ENCODE data around the gene TCEAL9. TPM values are rescaled to one million over a fixed set of nuclear protein-coding genes. Genes with fewer than 3 reads are reported as not detected.
"Not testable (repeated sequence)": the region's sequence is repeated elsewhere in the genome, so short reads cannot be mapped to it uniquely, and the experiment has no call there.

TCEAL9 gene
- total RNA-seq, 6 experiments from 2014 or later, result 2.5 to 14.3 (median 9.1) TPM

DNA sequence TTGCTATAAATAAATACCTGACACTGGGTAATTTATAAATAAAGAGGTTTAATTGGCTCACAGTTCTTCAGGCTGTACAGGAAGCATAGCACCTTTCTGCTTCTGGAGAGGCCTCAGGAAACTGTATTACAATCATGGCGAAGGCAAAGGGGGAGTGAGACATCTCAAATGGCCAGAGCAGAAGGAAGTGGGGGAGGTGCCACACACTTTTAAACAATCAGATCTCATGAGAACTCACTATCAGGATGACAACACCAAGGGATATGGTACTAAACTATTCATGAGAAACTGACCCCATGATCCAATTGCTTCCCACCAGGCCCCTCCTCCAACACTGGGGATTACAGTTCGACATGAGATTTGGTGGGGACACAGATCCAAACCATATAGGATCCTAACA lies 11.7 kb upstream of the TCEAL9 start:
- TF ChIP-seq POLR2A (IDR thresholded peaks at IDR 0.05) (no peak), CTCF (IDR thresholded peaks at IDR 0.05) (no peak)
- H3K9me3 ChIP-seq, result no peaks in the 10 kb centered on the region
- H3K36me3 ChIP-seq, result no peaks in the 10 kb centered on the region
- WGBS (ENCODE audit: insufficient coverage, low coverage, low lambda C conversion rate, missing lambda C conversion rate), result 35% methylated on average over 2 of the region's 2 CpGs
- peaks cover 2 to 15% of the 10 kb centered on the region in 2 donors for H3K27me3 ChIP-seq
- H3K4me1 ChIP-seq, result no peaks in the 10 kb centered on the region
- no peak overlapping the region for H3K4me3 ChIP-seq
- H3K27ac ChIP-seq, result no peak overlapping the region
- DNase-seq (no peak), ATAC-seq (no peak)
- intact Hi-C loops (cut with DNase I), result loop anchor here in 1 of 2 donors (10.0 kb wide), 1 partner anchor 120 kb away; no protein-coding TSS in a partner anchor

DNA sequence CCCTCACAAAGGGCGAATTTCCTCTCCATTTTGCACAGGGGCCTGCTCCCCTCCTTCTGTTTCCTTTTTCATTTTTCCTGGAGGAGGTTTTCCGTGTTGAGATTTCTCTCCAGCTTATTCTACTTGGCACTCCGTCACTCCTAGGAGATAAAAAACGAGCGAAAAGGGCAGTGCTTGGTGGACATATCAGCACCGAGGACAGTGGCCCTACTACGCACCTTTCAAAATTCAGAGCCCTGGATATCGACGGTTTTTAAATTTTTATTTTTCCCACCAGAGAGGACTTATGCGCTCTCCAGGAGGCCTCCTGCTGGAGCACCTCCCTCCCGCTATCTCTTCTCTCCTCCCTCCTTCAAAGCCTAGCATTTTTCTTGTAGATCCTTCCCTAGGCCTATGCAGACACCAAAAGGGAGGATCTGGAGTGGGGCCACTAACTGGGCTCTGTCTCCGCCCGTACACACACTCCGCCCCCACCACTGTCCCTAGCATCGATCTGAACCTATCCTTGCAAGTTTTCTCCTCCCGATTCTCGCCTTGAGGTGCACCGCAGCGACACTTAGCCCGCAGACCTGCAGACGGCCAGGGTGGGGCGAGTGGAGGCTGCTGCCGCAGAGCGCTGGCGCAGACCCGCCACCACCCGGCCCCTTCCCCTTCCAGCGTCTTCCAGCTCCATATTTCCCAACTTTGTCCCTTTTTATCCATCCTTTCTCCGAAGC lies 8.5 kb upstream of the TCEAL9 start:
- Histone ChIP-seq H3K9me3 (no peaks in the 10 kb centered on the region), H3K36me3 (no peaks in the 10 kb centered on the region), H3K4me1 (no peaks in the 10 kb centered on the region), H3K4me3 (no peak overlapping the region), H3K27ac (no peak overlapping the region), H3K27me3 (peaks cover 8 to 19% of the 10 kb centered on the region in 2 donors)
- ATAC-seq, result no peak
- intact Hi-C loops (cut with DNase I), result loop anchor here in 1 of 2 donors (10.0 kb wide), 1 partner anchor 117 kb away; no protein-coding TSS in a partner anchor
- WGBS (ENCODE audit: insufficient coverage, low coverage, low lambda C conversion rate, missing lambda C conversion rate), result 36% methylated on average over 26 of the region's 29 CpGs
- no peak for DNase-seq
- no peak for TF ChIP-seq CTCF (IDR thresholded peaks at IDR 0.05)
- TF ChIP-seq POLR2A (IDR thresholded peaks at IDR 0.05), result no peak

DNA sequence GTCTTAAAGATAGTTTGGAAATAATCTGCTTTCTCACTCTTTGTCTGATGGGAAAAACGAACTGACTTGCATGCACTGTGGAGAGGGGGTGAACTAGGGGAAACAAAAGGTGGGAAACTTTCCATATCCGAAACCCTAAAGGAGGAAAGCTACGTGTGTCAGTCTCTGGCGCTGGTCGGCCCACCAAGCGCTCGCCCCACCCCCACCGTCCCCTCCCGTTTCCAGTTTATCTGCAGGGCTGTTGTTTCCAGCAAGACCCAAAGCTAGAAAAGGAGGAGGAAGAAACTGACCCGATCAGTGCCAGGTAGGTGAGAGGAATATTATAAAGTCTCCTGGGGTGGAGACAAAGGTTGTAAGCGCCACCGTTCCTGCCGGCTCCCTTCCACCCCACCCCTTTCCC lies 552 bp downstream of the TCEAL9 start:
- H3K27ac ChIP-seq, result peak overlapping the region; percentile 75 to 87 (median 78)
- H3K9me3 ChIP-seq, result no peaks in the 10 kb centered on the region
- peak in 1 of 3 donors; percentile 32 for DNase-seq
- intact Hi-C loops (cut with DNase I), result no loop called here
- no peaks in the 10 kb centered on the region for H3K4me1 ChIP-seq
- peaks cover 0 to 4% of the 10 kb centered on the region in 2 donors for H3K27me3 ChIP-seq
- 20% methylated on average over 11 of the region's 13 CpGs for WGBS (ENCODE audit: insufficient coverage, low coverage, low lambda C conversion rate, missing lambda C conversion rate)
- H3K4me3 ChIP-seq, result peak overlapping the region; percentile 41 to 58 (median 54)
- no peaks in the 10 kb centered on the region for H3K36me3 ChIP-seq
- TF ChIP-seq POLR2A (IDR thresholded peaks at IDR 0.05) (no peak), CTCF (IDR thresholded peaks at IDR 0.05) (no peak)
- ATAC-seq, result peak; percentile 68 to 80 (median 72)

DNA sequence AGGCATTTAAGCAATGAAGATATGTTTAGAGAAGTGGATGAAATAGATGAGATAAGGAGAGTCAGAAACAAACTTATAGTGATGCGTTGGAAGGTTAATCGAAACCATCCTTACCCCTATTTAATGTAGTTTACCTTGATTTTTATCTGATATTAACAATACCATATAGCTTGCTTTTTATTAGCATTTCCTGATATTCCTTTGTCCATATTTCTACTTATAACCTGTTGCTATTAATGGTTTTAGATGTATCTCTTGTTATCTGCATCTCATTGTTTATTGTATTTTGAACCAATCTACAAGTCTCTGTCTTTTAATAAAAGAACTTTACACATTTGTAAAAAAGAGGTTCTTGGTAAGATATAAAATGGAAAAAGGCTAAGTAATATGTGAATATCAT lies 1.6 kb downstream of the TCEAL9 start:
- 71% methylated on average over 2 of the region's 2 CpGs for WGBS (ENCODE audit: insufficient coverage, low coverage, low lambda C conversion rate, missing lambda C conversion rate)
- intact Hi-C loops (cut with DNase I), result no loop called here
- Histone ChIP-seq H3K36me3 (no peaks in the 10 kb centered on the region), H3K9me3 (no peaks in the 10 kb centered on the region), H3K27me3 (no peaks in the 10 kb centered on the region), H3K4me3 (no peak overlapping the region), H3K4me1 (no peaks in the 10 kb centered on the region), H3K27ac (no peak overlapping the region)
- ATAC-seq, result no peak
- no peak for DNase-seq
- TF ChIP-seq POLR2A (IDR thresholded peaks at IDR 0.05) (no peak), CTCF (IDR thresholded peaks at IDR 0.05) (no peak)

DNA sequence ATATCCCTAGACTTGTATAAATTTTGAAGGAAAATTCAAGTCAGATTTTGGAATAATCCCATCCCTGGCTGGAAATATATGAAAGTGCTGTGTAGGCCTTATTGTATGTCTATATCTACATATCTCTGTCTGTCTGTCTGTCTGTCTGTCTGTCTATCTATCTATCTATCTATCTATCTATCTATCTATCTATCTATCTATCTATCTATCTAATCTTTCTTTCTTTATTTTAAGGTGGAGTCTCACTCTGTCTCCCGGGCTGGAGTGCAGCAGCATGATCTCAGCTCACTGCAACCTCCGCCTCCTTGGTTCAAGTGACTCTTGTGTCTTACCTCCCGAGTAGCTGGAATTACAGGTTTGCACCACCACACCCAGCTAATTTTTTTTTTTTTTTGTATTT lies 3.3 kb downstream of the TCEAL9 start:
- H3K27me3 ChIP-seq; intact Hi-C loops (cut with DNase I): not testable (repeated sequence)

More for the DNA sequence above, 3.3 kb downstream of the TCEAL9 start:
- H3K36me3 ChIP-seq, DNase-seq, H3K9me3 ChIP-seq, H3K27ac ChIP-seq, ATAC-seq, H3K4me3 ChIP-seq, H3K4me1 ChIP-seq: not testable (repeated sequence)
- WGBS (ENCODE audit: insufficient coverage, low coverage, low lambda C conversion rate, missing lambda C conversion rate), result no CpG with 5 or more reads among the region's 3 CpGs

Measured in right lobe of liver (tissue), 6 donors.